A172 (cell line): ENCODE data around the gene ARSD. TPM values are rescaled to one million over a fixed set of nuclear protein-coding genes. Genes with fewer than 3 reads are reported as not detected.

Experiments used
- DNase-seq: peaks from one replicate; pipeline ENCODE4 v3.0.0-alpha.2; 2015; ENCODE audit warnings: low spot score
- total RNA-seq: library from RNA; depleted of rRNA; stranded (reverse); fragments of >200 nt; shearing (Covaris generic); gene quantifications from 2 replicates; pipeline ENCODE4 v1.2.3, GENCODE V29; 2014; rRNA removed

ARSD gene
- total RNA-seq, 1 experiment from 2014 or later: 32.0 TPM

GRCh38 chrX:2854918-2855317, 74.2 kb downstream of the ARSD start:
- no peak for DNase-seq

Other genes starting within 250 kb of the ARSD start
- 464 and 705 TPM in 2 replicates for gene CD99, start 238.0 kb downstream of the ARSD start, total RNA-seq
- gene XG, start 177.3 kb downstream of the ARSD start, total RNA-seq: not detected in 2 replicates
- 7.2 and 11.7 TPM in 2 replicates for gene GYG2, start 100.4 kb downstream of the ARSD start, total RNA-seq
- not detected in 2 replicates for gene ARSH, start 77.2 kb upstream of the ARSD start, total RNA-seq
- gene ARSF, start 112.1 kb upstream of the ARSD start, total RNA-seq: not detected in 2 replicates